NB4 (cell line): Measurements from ENCODE around the gene CLBA1.

ENCODE experiments used
- POLR2A ChIP-seq: IDR thresholded peaks from 2 replicates; pipeline ENCODE4 v1.6.1; 2011; ENCODE audit warnings: mild to moderate bottlenecking; ENCODE audit not compliant: insufficient read length; ENCODE audit errors: extremely low read depth
- TF ChIP-seq, protein P1 (sequence below): IDR thresholded peaks from one replicate; pipeline ENCODE4 v1.5.1; 2012; ENCODE audit warnings: low read depth, low read length

DNA sequence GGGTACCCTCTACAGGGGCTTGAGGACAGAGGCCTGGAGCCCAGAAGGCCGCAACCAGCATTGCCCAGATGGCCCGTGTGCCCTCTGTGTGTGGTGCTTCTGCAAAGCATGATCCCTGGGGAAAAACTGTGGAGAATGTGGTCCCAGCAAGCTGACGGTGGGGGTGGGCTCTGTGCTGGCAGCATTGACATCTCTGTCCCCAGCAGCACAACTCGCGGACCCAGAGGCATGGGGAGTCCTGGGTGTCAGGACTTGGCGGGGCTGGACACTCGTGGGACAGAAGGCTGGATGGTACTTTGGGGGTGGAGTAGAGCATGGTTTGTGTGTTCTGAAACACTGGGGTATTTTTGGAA is 4.3 kb downstream of the CLBA1 start:
- TF ChIP-seq POLR2A: no peak
- TF ChIP-seq, protein P1, sequence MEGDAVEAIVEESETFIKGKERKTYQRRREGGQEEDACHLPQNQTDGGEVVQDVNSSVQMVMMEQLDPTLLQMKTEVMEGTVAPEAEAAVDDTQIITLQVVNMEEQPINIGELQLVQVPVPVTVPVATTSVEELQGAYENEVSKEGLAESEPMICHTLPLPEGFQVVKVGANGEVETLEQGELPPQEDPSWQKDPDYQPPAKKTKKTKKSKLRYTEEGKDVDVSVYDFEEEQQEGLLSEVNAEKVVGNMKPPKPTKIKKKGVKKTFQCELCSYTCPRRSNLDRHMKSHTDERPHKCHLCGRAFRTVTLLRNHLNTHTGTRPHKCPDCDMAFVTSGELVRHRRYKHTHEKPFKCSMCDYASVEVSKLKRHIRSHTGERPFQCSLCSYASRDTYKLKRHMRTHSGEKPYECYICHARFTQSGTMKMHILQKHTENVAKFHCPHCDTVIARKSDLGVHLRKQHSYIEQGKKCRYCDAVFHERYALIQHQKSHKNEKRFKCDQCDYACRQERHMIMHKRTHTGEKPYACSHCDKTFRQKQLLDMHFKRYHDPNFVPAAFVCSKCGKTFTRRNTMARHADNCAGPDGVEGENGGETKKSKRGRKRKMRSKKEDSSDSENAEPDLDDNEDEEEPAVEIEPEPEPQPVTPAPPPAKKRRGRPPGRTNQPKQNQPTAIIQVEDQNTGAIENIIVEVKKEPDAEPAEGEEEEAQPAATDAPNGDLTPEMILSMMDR: no peak
